NCI-H2081 (cell line): ENCODE results near the gene PPP1R13L.

Experiments
- DNase-seq, 2 experiments: peaks; one replicate each; lab custom pipeline; 2025; lab: John Stamatoyannopoulos, UW

PPP1R13L gene

DNA sequence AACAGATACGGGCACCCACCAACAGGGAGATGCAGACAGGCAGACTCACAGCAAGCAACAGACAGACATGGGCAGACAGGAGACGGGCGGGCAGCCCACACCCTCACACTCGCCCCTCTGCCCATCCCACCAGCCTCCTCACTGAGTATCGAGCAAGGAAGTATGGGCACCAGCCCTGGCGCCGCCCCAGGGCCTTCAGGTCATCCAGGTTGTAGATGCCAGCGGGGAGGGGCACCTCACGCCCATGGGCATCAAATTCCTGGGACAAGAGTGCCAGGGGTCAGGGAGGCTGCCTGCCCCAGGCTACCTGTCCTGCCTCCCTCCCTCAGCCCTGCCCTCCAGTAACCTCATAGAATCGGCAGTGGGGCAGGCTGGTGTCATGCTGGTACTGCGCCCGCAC lies 40.2 kb downstream of the PPP1R13L start:
- no peak for DNase-seq

DNA sequence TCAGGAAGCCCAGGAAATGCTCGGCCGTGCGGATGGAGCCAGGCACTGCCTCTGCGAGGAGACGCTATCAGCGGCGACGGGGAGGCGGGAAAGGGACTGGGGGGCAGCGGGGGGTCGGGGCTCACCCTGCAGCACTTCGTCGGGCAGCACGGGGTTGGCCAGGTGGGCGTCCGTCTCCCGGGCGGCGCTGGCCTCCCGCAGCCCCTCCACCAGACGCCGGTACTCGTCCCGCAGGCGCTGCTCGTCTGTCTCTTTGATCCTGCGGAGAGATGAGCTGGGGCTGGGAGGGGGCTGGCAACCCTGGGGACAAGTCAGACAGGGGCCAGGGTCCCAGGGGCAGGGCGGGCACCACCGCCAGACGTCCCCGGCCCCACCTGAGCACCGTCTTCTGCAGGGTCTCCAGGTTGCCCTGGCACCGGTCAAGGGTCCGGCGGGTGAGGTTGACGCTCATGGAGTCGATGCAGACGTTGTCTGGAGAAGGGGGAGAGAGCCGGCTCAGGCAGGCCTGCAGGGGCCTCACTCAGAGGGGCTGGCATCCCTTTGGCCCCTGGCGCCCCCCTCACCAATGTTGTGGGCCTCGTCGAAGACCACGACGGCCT lies 40.9 kb downstream of the PPP1R13L start:
- DNase-seq, result no peak

DNA sequence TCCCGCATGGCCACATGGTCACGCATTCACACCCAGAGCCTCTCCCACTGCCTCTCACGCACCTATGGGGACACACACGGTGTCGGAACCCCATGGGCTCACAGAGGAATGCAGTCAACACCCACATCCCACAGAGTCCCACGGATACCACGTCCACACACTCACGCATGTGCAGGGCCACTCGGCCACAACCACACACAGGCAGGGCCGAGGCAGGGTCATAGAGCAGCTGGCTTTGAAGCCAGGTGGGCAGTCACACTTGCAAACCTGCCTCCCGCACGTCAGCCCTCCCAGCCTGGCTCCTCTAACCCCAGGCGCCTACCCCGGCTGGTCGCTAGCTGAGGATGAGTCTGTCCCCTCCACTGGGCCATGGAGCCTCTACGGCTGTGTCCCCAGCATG lies 42.6 kb downstream of the PPP1R13L start:
- DNase-seq, result no peak

DNA sequence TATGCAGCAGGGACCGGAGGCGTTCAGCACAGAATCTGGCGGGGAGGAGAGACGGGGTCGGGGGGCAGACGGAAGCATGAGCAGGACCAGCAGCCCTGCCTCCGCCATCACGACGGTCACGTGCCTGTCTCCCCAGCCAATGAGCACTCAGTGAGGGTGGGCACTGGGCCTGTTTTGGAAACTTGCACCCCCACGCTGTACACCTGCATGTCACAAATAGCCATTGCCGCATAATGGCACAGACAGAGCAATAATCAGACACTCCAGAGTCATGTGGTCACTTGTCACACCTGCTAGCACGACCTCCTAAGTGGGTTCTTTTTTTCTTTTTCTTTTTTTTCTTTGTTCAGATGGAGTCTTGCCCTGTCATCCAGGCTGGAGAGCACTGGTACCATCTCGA lies 43.3 kb downstream of the PPP1R13L start:
- no peak for DNase-seq

DNA sequence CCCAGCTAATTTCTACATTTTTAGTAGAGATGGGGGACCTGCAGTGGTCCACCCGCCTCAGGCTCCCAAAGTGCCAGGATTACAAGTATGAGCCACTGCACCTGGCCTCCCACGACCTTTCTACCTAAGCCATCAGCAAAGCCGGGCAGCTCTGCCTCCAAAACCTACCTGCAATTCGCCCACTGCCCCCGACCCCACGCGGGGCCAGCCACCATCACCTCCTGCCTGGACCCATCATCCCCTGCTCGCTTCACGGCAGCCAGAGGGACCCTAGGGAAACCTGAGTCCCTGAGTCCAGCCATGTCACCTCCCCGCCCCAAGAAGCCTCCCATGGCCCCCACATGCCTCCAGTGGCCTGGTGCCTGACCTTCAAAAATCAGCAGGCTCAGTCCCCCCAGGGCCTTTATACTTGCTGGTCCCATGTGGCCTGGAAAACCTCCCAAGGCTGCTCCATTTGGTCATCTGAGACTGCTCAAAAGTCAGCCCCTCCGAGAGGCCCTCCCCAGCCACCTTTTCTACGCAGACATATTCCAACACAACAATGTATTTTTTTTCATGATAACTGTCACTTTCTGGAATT lies 46.6 kb downstream of the PPP1R13L start:
- no peak for DNase-seq

DNA sequence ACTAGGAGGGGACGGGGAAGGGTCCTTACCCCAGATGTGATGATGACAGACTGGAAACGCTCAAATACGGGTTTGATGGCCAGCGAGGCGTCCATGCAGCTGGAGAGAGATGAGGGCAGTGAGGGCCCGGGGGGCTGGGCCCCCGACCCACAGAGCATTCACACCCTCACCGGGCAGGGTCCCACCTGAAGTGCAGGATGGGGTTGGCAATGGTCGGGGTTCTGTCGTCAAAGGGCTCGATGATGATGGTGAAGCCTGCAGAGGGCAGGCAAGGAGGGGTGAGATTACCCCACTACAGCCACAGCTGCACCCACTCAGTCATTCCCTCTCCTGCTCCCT lies 47.5 kb downstream of the PPP1R13L start:
- no peak for DNase-seq

DNA sequence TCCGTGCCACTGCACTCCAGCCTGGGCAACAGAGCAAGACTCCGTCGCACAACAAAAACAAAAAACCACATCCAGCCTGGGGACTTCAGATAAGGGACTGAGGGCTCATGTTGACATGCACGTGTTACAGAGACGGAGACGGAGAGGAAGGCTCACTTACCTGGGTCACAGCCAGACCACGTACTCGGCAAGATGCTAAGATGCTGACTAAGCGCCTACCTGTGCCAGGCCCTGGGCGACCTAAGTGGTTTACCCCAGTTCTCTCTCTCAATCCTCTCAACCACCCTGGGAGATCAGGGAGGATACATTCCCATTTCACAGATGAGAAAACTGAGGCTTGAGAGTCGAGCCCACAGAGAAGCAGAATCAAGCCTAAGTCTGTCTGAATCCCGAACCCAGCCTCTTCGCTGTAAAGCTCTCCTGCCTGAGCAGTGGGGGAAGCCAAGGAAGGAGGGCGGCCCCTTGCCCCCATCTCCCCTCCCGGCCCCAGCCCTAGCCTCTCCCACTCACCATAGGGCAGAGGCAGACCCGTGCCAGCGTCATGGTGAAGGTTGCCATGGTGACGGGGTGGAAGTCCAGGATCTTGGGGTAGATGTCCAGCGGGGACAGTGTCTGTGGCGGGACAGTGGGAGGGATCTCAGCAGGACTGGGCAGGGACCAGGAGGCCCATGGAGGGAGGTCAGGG lies 48.0 kb downstream of the PPP1R13L start:
- DNase-seq, result no peak

DNA sequence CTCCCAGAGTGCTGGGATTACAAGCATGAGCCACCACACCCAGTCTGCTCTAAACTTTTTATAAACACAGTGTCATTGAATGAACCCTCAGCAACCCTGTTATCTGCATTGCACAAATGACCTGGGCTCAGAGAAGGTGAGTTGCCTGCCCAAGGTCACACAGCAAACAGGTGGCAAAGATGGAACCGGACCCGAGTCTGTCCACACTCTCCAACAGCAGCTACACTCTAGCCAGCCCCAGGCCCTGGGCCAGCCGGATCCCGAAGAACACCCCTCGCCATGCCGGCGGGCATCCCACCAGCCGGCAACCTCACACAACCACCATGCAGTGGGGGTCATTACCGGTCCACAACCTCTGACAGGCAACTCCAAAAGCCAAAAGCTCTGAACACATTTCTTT lies 49.0 kb downstream of the PPP1R13L start:
- DNase-seq, result no peak

DNA sequence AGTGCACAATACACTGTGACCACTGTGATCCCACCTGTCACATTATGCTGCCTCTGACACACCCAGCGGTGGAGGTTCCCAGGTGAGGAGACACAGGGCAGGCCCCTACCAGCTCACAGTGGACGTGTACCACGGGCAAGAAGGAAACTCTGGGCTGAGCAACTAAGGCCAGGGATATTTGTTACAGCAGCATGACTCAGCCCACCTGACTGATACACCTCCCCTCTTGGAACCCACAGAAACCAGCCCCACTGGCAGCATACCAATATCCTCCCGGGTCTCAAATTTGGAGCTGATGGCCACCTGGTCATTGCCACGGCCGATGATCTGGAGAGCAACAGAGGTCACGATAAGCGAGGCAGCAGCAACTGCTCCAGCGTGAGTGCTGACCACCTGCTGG lies 49.5 kb downstream of the PPP1R13L start:
- DNase-seq, result no peak

DNA sequence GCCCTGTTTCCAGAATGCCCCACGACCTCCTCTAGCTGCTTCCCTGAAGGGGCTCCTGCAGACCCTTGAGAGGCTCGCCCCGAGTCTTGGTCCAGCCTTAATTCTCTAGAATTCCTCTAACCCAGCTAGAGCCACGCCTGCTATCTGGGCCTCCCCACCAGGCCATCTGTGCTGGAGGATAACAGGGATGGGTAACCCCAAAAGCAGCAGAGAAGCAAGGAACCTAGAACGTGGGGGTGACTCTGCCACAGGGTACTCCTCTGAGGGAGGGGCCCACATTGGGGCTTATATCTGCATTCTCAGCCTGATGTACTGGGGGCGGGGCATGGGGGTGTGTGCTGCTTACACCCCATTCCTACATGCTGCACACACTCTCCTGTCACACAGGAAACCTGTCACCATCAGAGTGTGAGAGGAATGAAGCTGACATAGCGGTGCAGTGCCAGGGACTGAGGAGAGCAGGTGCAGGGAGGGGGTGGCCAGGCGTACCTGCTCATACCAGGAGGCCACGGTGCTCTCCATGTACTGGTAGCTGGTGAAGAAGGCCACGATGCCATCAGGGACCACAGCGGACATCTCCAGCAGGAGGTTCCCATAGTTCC lies 50.5 kb downstream of the PPP1R13L start:
- no peak for DNase-seq

DNA sequence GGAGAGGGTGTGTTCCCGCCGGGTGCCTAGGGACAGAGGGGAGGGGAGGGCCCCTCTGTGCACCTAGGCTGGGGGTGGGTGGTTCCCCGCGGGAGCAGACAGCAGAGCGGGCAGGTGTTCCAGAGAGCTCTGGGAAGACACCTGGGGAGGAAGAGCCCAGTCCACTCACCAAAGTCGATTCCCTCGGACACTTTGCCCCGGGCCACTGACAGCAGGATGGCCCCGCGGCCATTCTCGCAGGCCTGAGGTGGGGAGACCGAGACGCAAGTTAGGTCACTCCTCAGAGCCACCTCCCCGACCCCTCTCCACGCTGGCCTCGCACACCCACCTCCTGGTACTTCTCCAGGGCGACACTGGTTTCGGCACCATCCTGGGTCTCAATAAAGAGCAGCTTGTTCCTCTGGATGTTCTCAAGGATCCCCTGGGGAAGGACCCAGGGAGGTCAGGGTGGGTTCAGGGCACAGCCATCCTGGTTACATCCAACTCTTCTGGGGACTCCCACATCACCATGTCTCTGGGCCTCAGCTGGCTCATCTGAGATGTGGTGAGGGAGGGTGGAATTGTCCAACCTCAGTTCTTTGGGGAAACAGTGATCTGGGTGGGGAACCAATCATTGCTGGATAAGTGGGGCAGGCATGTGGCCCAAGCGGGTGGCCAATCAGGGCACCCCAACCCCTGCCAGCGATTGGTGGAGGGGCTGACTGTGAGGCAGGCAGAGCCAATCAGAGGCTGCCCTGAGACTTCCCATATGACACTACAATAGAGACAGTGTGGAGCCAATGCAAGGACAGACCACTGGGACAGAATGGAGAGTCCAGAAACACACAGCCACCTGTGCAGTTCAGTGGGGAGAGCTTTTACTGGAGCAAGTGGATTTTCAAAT lies 51.7 kb downstream of the PPP1R13L start:
- DNase-seq, result no peak

DNA sequence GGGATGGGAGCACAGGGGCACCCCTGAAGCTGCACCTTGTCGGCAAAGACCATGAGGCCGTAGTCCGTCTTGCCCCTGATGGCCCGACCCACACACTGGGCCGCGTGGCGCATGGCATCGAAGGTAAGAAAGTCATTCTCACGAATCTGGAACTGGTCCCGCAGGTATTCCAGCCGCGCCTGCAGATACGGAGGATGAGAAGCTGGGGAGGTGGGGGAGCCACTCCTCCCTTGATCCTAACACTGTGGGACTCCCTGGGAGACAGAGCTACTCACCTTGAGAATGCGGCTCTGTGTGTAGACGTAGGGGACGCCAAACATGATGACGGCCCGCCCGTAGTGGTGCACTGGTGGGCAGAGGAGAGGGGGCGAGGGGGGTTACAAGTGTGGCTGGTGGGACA lies 52.4 kb downstream of the PPP1R13L start:
- DNase-seq, result no peak

DNA sequence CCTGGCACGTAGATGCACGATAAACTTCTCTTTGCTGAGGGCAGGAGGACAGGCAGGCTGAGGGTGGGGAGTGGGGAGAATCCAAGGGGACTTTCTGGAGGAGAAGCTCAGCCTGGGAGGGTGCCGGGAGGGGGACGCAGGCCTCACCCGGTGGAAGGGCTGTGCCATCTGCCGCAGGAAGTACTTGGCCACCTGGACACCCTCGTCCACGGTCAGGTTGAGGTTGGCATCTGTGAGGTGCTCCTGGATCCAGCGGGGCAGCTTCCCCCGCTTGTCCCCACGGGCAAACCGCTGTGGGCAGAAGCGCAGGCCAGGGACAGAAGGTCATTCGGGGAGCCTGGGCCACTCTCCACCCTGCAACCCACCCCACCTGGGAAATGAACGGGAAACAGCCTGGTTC lies 52.8 kb downstream of the PPP1R13L start:
- DNase-seq, result no peak

DNA sequence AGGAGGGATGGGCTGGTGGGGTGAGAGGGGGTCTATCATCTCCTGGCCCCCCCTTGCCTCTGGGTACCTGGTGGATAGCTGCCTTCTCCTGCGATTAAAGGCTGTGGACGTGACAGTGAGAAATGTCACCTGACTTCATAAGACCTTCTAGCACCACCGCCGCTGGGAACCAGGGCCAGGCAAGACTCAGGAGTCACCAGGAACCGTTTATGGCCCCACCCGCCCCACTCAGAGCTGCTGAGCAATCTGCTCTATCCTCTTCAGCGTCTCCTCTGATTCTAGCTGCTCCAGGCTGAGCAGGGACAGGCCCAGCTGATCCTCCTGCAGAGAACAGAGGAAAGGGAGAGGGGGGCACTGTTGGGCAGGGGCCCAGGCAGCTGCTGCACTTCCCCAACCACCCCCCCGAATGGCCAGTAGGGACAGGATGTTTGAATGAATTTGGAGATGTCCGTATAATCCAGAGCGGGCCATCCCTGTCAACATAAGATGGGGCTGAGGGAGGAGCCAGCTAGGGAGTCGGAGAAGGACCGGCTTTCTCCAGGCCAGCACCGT lies 53.4 kb downstream of the PPP1R13L start:
- no peak for DNase-seq

DNA sequence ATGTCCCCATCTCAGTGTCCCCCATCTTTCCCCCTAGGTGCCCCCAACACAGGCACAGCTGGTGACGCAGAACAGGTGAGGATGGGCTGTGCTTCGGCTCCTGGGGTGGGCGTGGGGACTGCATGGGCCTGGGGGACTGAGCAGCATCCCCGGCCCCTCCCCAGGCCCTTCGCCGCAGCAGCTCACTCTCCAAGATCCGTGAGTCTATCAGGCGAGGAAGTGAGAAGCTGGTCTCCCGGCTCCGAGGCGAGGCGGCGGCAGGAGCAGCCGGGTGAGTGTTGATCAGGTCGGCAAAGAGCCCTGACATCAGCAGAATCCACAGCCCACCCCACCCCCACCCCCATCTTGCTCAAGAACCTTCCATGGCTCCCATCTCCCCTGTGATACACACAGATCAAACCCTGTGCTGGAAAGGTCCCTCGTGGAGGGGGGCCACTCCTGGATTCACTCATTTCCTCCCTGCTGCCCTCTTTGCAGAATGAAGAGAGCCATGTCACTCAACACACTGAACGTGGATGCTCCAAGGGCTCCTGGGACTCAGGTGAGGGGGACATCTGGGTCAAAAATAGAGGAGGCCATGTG lies 54.3 kb downstream of the PPP1R13L start:
- DNase-seq, result no peak

DNA sequence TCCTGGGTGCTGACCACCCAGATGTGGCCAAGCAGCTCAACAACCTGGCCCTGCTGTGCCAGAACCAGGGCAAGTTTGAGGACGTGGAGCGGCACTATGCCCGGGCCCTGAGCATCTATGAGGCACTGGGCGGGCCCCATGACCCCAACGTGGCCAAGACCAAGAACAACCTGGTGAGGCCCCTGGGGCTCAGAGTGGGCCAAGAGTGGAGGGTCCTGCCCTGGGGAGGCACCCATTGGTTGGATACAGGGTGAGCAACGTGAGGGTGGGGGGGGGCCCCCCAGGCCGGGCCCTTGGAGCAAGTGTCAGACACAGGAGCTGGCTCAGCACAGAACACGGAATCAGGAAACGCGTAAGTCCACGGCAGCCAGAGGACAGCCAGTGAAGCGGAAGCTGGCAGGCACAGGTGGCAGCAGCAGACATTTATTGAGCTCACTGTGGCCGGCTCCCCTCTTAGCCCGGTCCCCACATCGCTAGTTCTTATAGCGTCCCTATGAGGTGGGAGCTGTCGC lies 55.4 kb downstream of the PPP1R13L start:
- DNase-seq, result no peak

DNA sequence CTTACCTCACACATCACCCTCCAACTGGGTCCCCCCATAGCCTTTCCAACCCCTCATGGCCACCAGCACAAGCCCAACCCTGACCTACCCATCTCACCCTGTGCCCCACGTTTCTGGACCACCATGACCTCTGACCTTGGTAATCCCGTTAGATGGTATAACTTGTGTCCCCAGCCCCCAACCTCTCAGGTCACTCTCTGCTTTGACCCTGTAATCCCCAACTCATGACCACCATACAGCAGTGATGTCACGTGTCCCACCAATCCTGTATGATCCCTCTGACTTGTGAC lies 55.8 kb downstream of the PPP1R13L start:
- no peak for DNase-seq

DNA sequence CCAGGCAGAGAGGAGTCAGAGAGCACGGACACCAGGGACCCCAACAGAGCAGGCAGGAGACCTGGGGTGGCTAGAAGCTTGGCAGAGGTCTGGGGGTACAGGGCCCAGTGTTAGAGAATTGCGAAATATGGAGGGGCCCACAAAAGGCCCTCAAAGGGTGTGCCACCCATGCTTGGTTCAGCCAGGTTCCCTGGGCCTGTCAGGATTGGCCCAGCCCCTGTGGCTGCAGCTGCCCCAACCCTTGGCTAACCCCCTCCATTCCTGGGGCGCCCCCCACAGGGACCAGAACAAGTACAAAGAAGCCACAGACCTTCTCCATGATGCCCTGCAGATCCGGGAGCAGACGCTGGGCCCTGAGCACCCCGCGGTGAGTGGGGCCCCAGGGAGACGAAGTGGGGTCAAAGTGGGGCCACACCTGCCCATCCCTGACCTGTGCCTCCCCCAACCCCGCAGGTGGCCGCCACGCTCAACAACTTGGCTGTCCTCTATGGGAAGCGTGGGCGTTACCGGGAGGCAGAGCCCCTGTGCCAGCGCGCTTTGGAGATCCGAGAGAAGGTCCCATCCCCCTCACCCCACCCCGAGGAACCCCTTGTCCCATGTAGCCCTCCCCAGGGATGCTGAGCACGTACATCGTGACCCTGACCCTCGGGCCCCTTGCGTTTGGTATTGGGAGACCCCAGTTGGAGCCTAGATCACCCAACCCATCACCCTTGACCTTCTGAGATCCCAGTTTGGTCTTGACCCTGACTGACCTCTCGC lies 56.3 kb downstream of the PPP1R13L start:
- DNase-seq, result no peak

DNA sequence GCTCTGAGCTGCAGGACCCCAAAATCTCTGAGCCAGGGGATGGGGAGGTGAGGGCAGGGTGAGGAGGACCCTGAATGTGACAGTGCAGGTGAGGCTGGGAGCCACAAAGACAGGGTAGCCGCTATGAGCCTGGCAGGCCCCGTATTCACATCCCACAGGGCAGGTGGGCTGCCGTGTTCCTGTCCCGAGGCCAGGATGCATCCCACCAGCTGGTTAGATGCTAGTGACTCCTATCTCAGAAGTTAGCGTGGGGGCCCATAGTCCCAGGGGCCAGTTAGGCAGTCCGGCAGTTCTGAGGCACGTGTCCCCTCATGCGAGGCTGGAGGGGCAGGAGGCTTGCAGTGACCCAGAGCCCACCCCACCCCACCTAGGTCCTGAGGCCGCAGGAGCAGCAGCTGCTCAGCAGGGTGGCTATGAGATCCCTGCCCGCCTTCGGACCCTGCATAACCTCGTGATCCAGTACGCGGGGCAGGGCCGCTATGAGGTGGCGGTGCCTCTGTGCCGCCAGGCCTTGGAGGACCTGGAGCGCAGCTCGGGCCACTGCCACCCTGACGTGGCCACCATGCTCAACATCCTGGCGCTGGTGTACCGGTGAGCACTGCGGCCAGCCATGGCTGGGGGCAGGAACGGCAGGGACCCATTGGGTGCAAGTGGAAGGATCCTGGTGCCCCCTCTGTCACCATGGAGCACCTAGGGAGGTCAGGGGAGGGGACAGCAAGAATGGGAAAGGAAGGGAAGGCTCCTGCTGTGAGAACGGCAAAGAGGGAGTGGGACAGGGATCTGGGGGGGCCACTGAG lies 57.1 kb downstream of the PPP1R13L start:
- no peak for DNase-seq

DNA sequence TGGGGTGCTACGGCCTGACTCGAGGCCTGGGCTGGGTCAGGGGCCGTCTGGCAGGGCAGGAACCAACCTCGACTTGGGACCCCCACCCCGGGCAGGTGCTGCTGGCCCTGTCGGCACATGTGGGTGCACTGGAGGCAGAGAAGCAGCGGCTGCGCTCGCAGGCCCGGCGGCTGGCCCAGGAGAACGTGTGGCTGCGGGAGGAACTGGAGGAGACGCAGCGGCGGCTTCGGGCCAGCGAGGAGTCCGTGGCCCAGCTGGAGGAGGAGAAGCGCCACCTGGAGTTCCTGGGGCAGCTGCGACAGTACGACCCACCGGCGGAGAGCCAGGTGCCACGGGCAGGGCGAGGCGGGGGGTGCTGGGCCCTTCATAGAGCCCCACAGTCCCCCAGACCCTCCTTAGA lies 58.4 kb downstream of the PPP1R13L start:
- no peak for DNase-seq
